Measurements from ENCODE around the gene TMEM135.

TMEM135 gene

DNA sequence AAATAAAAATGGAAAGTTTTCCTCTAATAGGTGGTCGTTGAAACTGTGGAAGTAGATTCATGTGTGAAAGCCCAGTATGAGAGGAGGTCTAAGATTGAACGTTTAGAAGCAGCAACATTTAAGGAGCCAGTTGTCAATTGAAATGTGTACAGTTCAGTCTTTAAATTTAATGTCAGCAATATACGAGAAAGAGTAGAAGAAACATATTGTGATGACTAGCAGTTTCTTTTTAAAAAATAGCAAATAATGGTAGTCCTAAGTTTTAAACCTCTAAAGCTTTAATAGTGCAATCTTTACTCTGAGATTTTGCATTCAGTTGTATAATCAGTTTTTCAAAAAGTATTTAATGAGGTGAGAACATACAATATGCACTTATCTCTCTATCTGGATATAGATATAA, 44.9 kb downstream of the TMEM135 start:
- no peak overlapping the region for H2BK15ac ChIP-seq (replicated peaks; ENCODE audit: low read depth)
- no peaks in the 10 kb centered on the region for H3K79me2 ChIP-seq (ENCODE audit: control insufficient read depth, insufficient read depth, low read length)
- no peak overlapping the region for H2BK5ac ChIP-seq (ENCODE audit: low read length)
- no peak overlapping the region for H4K8ac ChIP-seq (ENCODE audit: low read depth, low read length)
- no peaks in the 10 kb centered on the region for H3K36me3 ChIP-seq (ENCODE audit: control insufficient read depth, insufficient read depth, low read length)
- no peak overlapping the region for H3K56ac ChIP-seq (ENCODE audit: low read length)
- H4K5ac ChIP-seq (ENCODE audit: low read length) = no peak overlapping the region
- H3K27me3 ChIP-seq (ENCODE audit: insufficient read depth, low read length, poor library complexity) = no peaks in the 10 kb centered on the region
- peak overlapping the region; percentile 6 for H3K9ac ChIP-seq (ENCODE audit: low read length)
- no peak overlapping the region for H3K23ac ChIP-seq (ENCODE audit: low read length)
- no peak overlapping the region for H3K27ac ChIP-seq (ENCODE audit: low read depth, low read length)
- WGBS (ENCODE audit: extremely low coverage, insufficient coverage, low lambda C conversion rate) = no CpG with 5 or more reads among the region's 3 CpGs
- peaks cover 2% of the 10 kb centered on the region for H3K79me1 ChIP-seq (ENCODE audit: low read length)
- no peak overlapping the region for H3K4ac ChIP-seq (ENCODE audit: low read depth, low read length)
- no peak overlapping the region for H3K4me2 ChIP-seq (ENCODE audit: low read length)
- H2BK120ac ChIP-seq (ENCODE audit: low read depth, low read length) = no peak overlapping the region
- H3K4me1 ChIP-seq (ENCODE audit: control insufficient read depth, low read depth, low read length) = peaks cover 3% of the 10 kb centered on the region
- H2AK5ac ChIP-seq (ENCODE audit: low read length) = no peak overlapping the region
- no peak for DNase-seq
- H3K18ac ChIP-seq (ENCODE audit: low read length) = no peak overlapping the region
- no peak overlapping the region for H3K4me3 ChIP-seq (ENCODE audit: low read length)

DNA sequence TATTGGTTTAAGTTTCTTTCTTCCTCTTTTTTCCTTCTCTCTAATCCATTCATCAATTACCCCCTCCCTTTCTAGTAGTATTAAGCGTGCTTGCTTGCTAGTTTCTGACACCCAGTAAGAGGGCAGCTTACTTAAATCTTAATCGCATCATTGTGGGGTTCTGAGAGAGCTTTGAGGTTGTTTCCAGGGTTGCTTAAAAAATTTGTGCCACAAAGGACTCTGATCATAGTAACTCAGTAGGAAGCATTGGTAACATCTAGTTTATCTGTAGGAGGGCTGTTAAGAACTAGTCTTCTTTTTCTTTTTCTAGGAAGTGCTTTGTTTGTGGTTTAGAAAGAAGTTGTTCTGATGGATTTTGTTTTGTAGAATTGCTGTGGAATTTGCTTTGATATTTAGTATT, 45.3 kb downstream of the TMEM135 start:
- H2BK120ac ChIP-seq (ENCODE audit: low read depth, low read length) = no peak overlapping the region
- DNase-seq = peak; percentile 60
- H3K18ac ChIP-seq (ENCODE audit: low read length) = no peak overlapping the region
- H3K27ac ChIP-seq (ENCODE audit: low read depth, low read length) = no peak overlapping the region
- no peak overlapping the region for H3K9ac ChIP-seq (ENCODE audit: low read length)
- H2BK15ac ChIP-seq (replicated peaks; ENCODE audit: low read depth) = no peak overlapping the region
- H3K56ac ChIP-seq (ENCODE audit: low read length) = no peak overlapping the region
- H3K4ac ChIP-seq (ENCODE audit: low read depth, low read length) = no peak overlapping the region
- no peak overlapping the region for H2BK5ac ChIP-seq (ENCODE audit: low read length)
- no CpG with 5 or more reads among the region's 2 CpGs for WGBS (ENCODE audit: extremely low coverage, insufficient coverage, low lambda C conversion rate)
- no peak overlapping the region for H3K4me2 ChIP-seq (ENCODE audit: low read length)
- H3K79me2 ChIP-seq (ENCODE audit: control insufficient read depth, insufficient read depth, low read length) = no peaks in the 10 kb centered on the region
- no peak overlapping the region for H3K4me3 ChIP-seq (ENCODE audit: low read length)
- no peak overlapping the region for H2AK5ac ChIP-seq (ENCODE audit: low read length)
- no peaks in the 10 kb centered on the region for H3K36me3 ChIP-seq (ENCODE audit: control insufficient read depth, insufficient read depth, low read length)
- H4K8ac ChIP-seq (ENCODE audit: low read depth, low read length) = no peak overlapping the region
- H3K79me1 ChIP-seq (ENCODE audit: low read length) = peaks cover 2% of the 10 kb centered on the region
- no peak overlapping the region for H3K23ac ChIP-seq (ENCODE audit: low read length)
- H3K4me1 ChIP-seq (ENCODE audit: control insufficient read depth, low read depth, low read length) = peaks cover 3% of the 10 kb centered on the region
- no peaks in the 10 kb centered on the region for H3K27me3 ChIP-seq (ENCODE audit: insufficient read depth, low read length, poor library complexity)
- H4K5ac ChIP-seq (ENCODE audit: low read length) = no peak overlapping the region

DNA sequence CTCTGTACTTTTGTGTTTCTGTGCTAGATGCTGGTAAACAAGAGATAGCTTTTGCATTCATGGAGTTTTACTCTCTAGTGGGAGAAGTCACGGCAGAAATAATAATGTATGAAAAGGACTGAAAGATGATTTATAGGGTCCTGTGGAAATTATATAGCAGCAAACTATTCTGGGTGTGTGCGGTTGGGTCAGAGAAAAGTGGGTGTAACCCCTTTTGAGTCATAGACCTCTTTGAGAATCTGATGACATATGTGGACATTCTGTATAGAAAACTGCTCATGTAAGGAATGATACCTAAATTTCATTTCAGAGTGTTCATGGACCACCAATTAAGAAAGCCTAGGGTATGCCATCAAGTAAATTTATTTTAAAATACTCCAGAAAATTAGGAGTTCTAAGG, 54.4 kb downstream of the TMEM135 start:
- no peak overlapping the region for H3K23ac ChIP-seq (ENCODE audit: low read length)
- no peak overlapping the region for H2BK120ac ChIP-seq (ENCODE audit: low read depth, low read length)
- WGBS (ENCODE audit: extremely low coverage, insufficient coverage, low lambda C conversion rate) = no CpG with 5 or more reads among the region's 2 CpGs

DNA sequence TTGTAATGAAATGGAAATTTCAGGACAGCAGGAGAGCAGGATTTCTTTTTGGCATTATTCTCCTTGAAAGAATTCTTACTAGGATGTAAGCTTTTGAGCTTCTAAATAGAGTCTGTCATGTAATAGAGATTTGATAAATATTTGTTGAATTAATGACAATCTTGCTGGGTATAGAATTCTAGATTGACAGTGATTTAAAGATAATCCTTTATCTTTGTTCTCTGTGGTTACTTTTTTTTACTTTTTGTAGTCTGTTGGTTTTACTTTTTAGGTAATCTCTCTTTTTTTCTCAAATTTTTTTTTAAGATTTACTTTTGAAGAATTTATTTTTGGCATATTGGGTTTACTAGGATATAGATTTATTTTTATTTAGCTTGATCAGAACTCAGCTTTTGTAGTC, 54.8 kb downstream of the TMEM135 start:
- no peak overlapping the region for H4K8ac ChIP-seq (ENCODE audit: low read depth, low read length)
- no peaks in the 10 kb centered on the region for H3K4me1 ChIP-seq (ENCODE audit: control insufficient read depth, low read depth, low read length)
- H3K9ac ChIP-seq (ENCODE audit: low read length) = no peak overlapping the region
- H3K27me3 ChIP-seq (ENCODE audit: insufficient read depth, low read length, poor library complexity) = no peaks in the 10 kb centered on the region
- no peaks in the 10 kb centered on the region for H3K79me1 ChIP-seq (ENCODE audit: low read length)
- no peak overlapping the region for H3K4me2 ChIP-seq (ENCODE audit: low read length)
- H3K18ac ChIP-seq (ENCODE audit: low read length) = no peak overlapping the region
- no peak overlapping the region for H2AK5ac ChIP-seq (ENCODE audit: low read length)
- H3K36me3 ChIP-seq (ENCODE audit: control insufficient read depth, insufficient read depth, low read length) = no peaks in the 10 kb centered on the region
- no peak overlapping the region for H2BK5ac ChIP-seq (ENCODE audit: low read length)
- no peak overlapping the region for H3K27ac ChIP-seq (ENCODE audit: low read depth, low read length)
- no peak overlapping the region for H3K56ac ChIP-seq (ENCODE audit: low read length)
- no peaks in the 10 kb centered on the region for H3K79me2 ChIP-seq (ENCODE audit: control insufficient read depth, insufficient read depth, low read length)
- no peak overlapping the region for H3K4ac ChIP-seq (ENCODE audit: low read depth, low read length)
- H4K5ac ChIP-seq (ENCODE audit: low read length) = no peak overlapping the region
- no peak overlapping the region for H3K4me3 ChIP-seq (ENCODE audit: low read length)
- H2BK15ac ChIP-seq (replicated peaks; ENCODE audit: low read depth) = no peak overlapping the region
- no peak for DNase-seq
- H2BK120ac ChIP-seq (ENCODE audit: low read depth, low read length) = no peak overlapping the region
- no peak overlapping the region for H3K23ac ChIP-seq (ENCODE audit: low read length)

More for the DNA sequence above, 54.4 kb downstream of the TMEM135 start:
- DNase-seq = no peak
- Histone ChIP-seq H3K18ac (ENCODE audit: low read length) (no peak overlapping the region), H4K8ac (ENCODE audit: low read depth, low read length) (no peak overlapping the region), H3K56ac (ENCODE audit: low read length) (no peak overlapping the region), H2AK5ac (ENCODE audit: low read length) (no peak overlapping the region), H4K5ac (ENCODE audit: low read length) (no peak overlapping the region), H3K4me2 (ENCODE audit: low read length) (no peak overlapping the region), H3K9ac (ENCODE audit: low read length) (no peak overlapping the region), H2BK5ac (ENCODE audit: low read length) (no peak overlapping the region), H3K36me3 (ENCODE audit: control insufficient read depth, insufficient read depth, low read length) (no peaks in the 10 kb centered on the region), H3K27ac (ENCODE audit: low read depth, low read length) (no peak overlapping the region), H3K79me2 (ENCODE audit: control insufficient read depth, insufficient read depth, low read length) (no peaks in the 10 kb centered on the region), H2BK15ac (replicated peaks; ENCODE audit: low read depth) (no peak overlapping the region), H3K4ac (ENCODE audit: low read depth, low read length) (no peak overlapping the region), H3K79me1 (ENCODE audit: low read length) (no peaks in the 10 kb centered on the region), H3K4me3 (ENCODE audit: low read length) (no peak overlapping the region), H3K27me3 (ENCODE audit: insufficient read depth, low read length, poor library complexity) (no peaks in the 10 kb centered on the region), H3K4me1 (ENCODE audit: control insufficient read depth, low read depth, low read length) (no peaks in the 10 kb centered on the region)

DNA sequence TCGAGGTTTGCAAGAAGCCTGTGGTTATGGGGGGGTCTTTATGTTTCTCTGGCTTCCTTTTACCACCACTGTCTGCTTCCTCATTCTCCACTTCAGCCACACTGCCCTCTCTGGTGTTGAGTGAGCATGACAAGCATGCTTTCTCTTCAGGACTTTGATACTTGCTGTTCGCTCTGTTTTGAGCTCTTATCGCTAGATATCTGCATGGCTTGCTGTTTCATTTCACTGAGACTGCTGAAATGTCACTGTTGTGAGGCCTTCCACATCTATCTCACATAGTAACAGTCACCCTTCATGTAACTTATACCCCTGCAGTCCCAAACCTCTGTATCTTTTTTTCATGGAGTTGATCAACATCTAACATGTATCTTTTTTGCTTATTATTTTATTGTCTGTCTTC, 59.8 kb downstream of the TMEM135 start:
- H3K79me2 ChIP-seq (ENCODE audit: control insufficient read depth, insufficient read depth, low read length) = no peaks in the 10 kb centered on the region
- H2BK120ac ChIP-seq (ENCODE audit: low read depth, low read length) = no peak overlapping the region
- H3K36me3 ChIP-seq (ENCODE audit: control insufficient read depth, insufficient read depth, low read length) = no peaks in the 10 kb centered on the region
- WGBS (ENCODE audit: extremely low coverage, insufficient coverage, low lambda C conversion rate) = no CpG with 5 or more reads among the region's 3 CpGs
- no peak overlapping the region for H2AK5ac ChIP-seq (ENCODE audit: low read length)
- peak; percentile 87 for DNase-seq
- H3K27ac ChIP-seq (ENCODE audit: low read depth, low read length) = no peak overlapping the region
- no peak overlapping the region for H3K56ac ChIP-seq (ENCODE audit: low read length)
- H2BK5ac ChIP-seq (ENCODE audit: low read length) = no peak overlapping the region
- H3K27me3 ChIP-seq (ENCODE audit: insufficient read depth, low read length, poor library complexity) = no peaks in the 10 kb centered on the region
- H2BK15ac ChIP-seq (replicated peaks; ENCODE audit: low read depth) = no peak overlapping the region
- H3K9ac ChIP-seq (ENCODE audit: low read length) = no peak overlapping the region
- H3K79me1 ChIP-seq (ENCODE audit: low read length) = no peaks in the 10 kb centered on the region
- no peak overlapping the region for H3K4me2 ChIP-seq (ENCODE audit: low read length)
- H4K5ac ChIP-seq (ENCODE audit: low read length) = no peak overlapping the region
- no peak overlapping the region for H4K8ac ChIP-seq (ENCODE audit: low read depth, low read length)
- no peak overlapping the region for H3K23ac ChIP-seq (ENCODE audit: low read length)
- no peak overlapping the region for H3K4me3 ChIP-seq (ENCODE audit: low read length)
- H3K4me1 ChIP-seq (ENCODE audit: control insufficient read depth, low read depth, low read length) = no peaks in the 10 kb centered on the region
- no peak overlapping the region for H3K4ac ChIP-seq (ENCODE audit: low read depth, low read length)
- no peak overlapping the region for H3K18ac ChIP-seq (ENCODE audit: low read length)

DNA sequence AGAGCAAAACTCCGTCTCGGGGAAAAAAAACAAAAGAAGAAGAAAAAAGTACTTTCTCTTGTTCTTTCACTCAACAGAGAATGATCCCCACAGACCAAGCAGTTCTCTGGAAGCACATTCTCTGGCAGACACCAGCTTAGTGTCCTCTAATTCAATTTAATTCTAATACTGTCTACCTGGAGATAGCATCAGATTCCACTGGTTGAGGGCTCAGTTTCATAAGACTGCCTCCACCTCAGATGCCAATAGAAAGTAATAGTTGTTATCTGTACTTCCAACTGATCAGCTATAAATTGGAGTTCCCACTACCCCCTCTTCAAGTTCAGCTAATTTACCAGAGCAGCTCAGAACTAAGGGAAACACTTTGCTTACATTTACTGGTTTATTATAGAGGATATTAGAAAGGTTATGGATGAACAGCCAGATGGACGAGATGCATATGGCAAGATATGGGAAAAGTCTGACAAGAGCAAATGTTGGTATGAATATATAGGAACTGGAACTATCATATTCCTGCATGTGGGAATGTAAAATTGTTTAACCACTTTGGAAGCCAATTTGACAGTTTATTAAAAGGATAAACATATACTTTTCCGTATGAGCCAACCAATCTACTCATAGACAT, 64.3 kb downstream of the TMEM135 start:
- Histone ChIP-seq H3K79me1 (ENCODE audit: low read length) (peaks cover 9% of the 10 kb centered on the region), H3K79me2 (ENCODE audit: control insufficient read depth, insufficient read depth, low read length) (peaks cover 3% of the 10 kb centered on the region), H3K4me3 (ENCODE audit: low read length) (no peak overlapping the region), H3K23ac (ENCODE audit: low read length) (no peak overlapping the region), H3K18ac (ENCODE audit: low read length) (no peak overlapping the region), H3K27ac (ENCODE audit: low read depth, low read length) (no peak overlapping the region), H3K4ac (ENCODE audit: low read depth, low read length) (no peak overlapping the region), H4K5ac (ENCODE audit: low read length) (no peak overlapping the region), H2AK5ac (ENCODE audit: low read length) (no peak overlapping the region), H3K9ac (ENCODE audit: low read length) (no peak overlapping the region), H3K36me3 (ENCODE audit: control insufficient read depth, insufficient read depth, low read length) (no peaks in the 10 kb centered on the region), H4K8ac (ENCODE audit: low read depth, low read length) (no peak overlapping the region), H2BK15ac (replicated peaks; ENCODE audit: low read depth) (no peak overlapping the region), H3K56ac (ENCODE audit: low read length) (no peak overlapping the region), H3K4me1 (ENCODE audit: control insufficient read depth, low read depth, low read length) (no peaks in the 10 kb centered on the region), H2BK5ac (ENCODE audit: low read length) (no peak overlapping the region), H3K4me2 (ENCODE audit: low read length) (no peak overlapping the region), H3K27me3 (ENCODE audit: insufficient read depth, low read length, poor library complexity) (no peaks in the 10 kb centered on the region), H2BK120ac (ENCODE audit: low read depth, low read length) (no peak overlapping the region)
- no peak for DNase-seq
- WGBS (ENCODE audit: extremely low coverage, insufficient coverage, low lambda C conversion rate) = no CpG with 5 or more reads among the region's 4 CpGs
